Uterus (tissue), 4 donors: ENCODE measurements around the gene GBP2. TPM values are rescaled to one million over a fixed set of nuclear protein-coding genes. Genes with fewer than 3 reads are reported as not detected.

Source experiments
- DNase-seq, 2 donors: peaks; one replicate each; pipeline ENCODE4 v3.0.0-alpha.2; 2019 to 2020
- H3K27ac ChIP-seq, 2 donors: fragments of 200-600 bp; sonication (generic); 1 replicate in 1 of 2; 2 replicates in 1 of 2; pipeline ENCODE4 v1.5.1; 2016 to 2018
- H3K27me3 ChIP-seq, 2 donors: fragments of 200-600 bp; sonication (generic); one replicate each; pipeline ENCODE4 v1.5.1; 2018 to 2019; ENCODE audit warnings: control low read depth in 1 of 2
- H3K36me3 ChIP-seq, 2 donors: fragments of 200-600 bp; sonication (generic); one replicate each; pipeline ENCODE4 v1.5.1; 2019; ENCODE audit warnings: control low read depth in 1 of 2
- H3K4me1 ChIP-seq, 2 donors: fragments of 200-600 bp; sonication (generic); one replicate each; pipeline ENCODE4 v1.5.1; 2018 to 2019; ENCODE audit warnings: control low read depth in 1 of 2
- H3K4me3 ChIP-seq, 2 donors: fragments of 200-600 bp; sonication (generic); 1 replicate in 1 of 2; 2 replicates in 1 of 2; pipeline ENCODE4 v1.5.1; 2018 to 2019; ENCODE audit warnings: mild to moderate bottlenecking in 1 of 2
- H3K9me3 ChIP-seq, 2 donors: fragments of 200-600 bp; sonication (generic); one replicate each; pipeline ENCODE4 v1.5.1; 2019; ENCODE audit warnings: control low read depth in 1 of 2
- CTCF ChIP-seq, 4 experiments: fragments of 200-600 bp in 2 of 4; fragments of 450-650 bp in 2 of 4; sonication (generic) in 2 of 4; IDR thresholded peaks; one replicate each; pipeline ENCODE4 v1.5.1; 2016 to 2019; ENCODE audit warnings: antibody characterized with exemption in 4 of 4, mild to moderate bottlenecking in 2 of 4, moderate library complexity in 1 of 4
- POLR2A ChIP-seq, 2 donors: fragments of 450-650 bp; IDR thresholded peaks; one replicate each; pipeline ENCODE4 v1.6.1; 2016; ENCODE audit warnings: antibody characterized with exemption in 2 of 2, mild to moderate bottlenecking in 1 of 2, moderate library complexity in 1 of 2
- intact Hi-C: fragments of 100-400 bp; cut with DNase I; formaldehyde crosslinking; loops from one replicate; pipeline ENCODE4 v1.15.1; 2023; ENCODE audit warnings: low total_unique reads
- total RNA-seq, 4 donors: library from RNA; depleted of rRNA in 3 of 4; stranded (reverse); fragments of >200 nt in 3 of 4; gene quantifications; one replicate each; pipeline versions ENCODE4 v1.1.0 to v1.2.4, GENCODE V29; 2014 to 2023
- donor health status: DM: yes; HTN: yes; CAD: no.

Gene GBP2
- total RNA-seq, 4 donors from 2014 or later, result 18.4 to 95.0 (median 50.5) TPM

GRCh38 chr1:89104147-89104546 is 21.8 kb downstream of the GBP2 start:
- Histone ChIP-seq H3K36me3 (no peaks in the 10 kb centered on the region), H3K27ac (no peak overlapping the region), H3K9me3 (no peaks in the 10 kb centered on the region), H3K27me3 (no peaks in the 10 kb centered on the region), H3K4me1 (no peaks in the 10 kb centered on the region), H3K4me3 (no peak overlapping the region)
- no peak for TF ChIP-seq POLR2A (IDR thresholded peaks at IDR 0.05)
- no peak for TF ChIP-seq CTCF (IDR thresholded peaks at IDR 0.05)
- DNase-seq, result no peak
- intact Hi-C loops, result no loop called here

- TF ChIP-seq CTCF (IDR thresholded peaks at IDR 0.05) (no peak), POLR2A (IDR thresholded peaks at IDR 0.05) (no peak)
- Histone ChIP-seq H3K27ac (no peak overlapping the region), H3K9me3 (no peaks in the 10 kb centered on the region), H3K36me3 (no peaks in the 10 kb centered on the region), H3K27me3 (no peaks in the 10 kb centered on the region), H3K4me3 (no peak overlapping the region), H3K4me1 (no peaks in the 10 kb centered on the region)
- intact Hi-C loops, result no loop called here
- DNase-seq, result no peak
These were observed 23.9 kb downstream of the GBP2 start for GRCh38 chr1:89102021-89102420.

- no peak overlapping the region for H3K27ac ChIP-seq
- DNase-seq, result no peak
- no peaks in the 10 kb centered on the region for H3K36me3 ChIP-seq
- no peaks in the 10 kb centered on the region for H3K27me3 ChIP-seq
- no peak overlapping the region for H3K4me3 ChIP-seq
- TF ChIP-seq CTCF (IDR thresholded peaks at IDR 0.05) (no peak), POLR2A (IDR thresholded peaks at IDR 0.05) (no peak)
- no peaks in the 10 kb centered on the region for H3K9me3 ChIP-seq
- H3K4me1 ChIP-seq, result no peaks in the 10 kb centered on the region
- intact Hi-C loops, result no loop called here
These were observed 25.5 kb downstream of the GBP2 start for GRCh38 chr1:89100412-89100811.

- Histone ChIP-seq H3K9me3 (no peaks in the 10 kb centered on the region), H3K36me3 (peaks cover 0 to 3% of the 10 kb centered on the region in 2 donors), H3K4me1 (no peaks in the 10 kb centered on the region), H3K27me3 (no peaks in the 10 kb centered on the region), H3K4me3 (no peak overlapping the region), H3K27ac (no peak overlapping the region)
- DNase-seq, result no peak
- intact Hi-C loops, result no loop called here
- no peak for TF ChIP-seq POLR2A (IDR thresholded peaks at IDR 0.05)
- no peak for TF ChIP-seq CTCF (IDR thresholded peaks at IDR 0.05)
These were observed 27.1 kb downstream of the GBP2 start for GRCh38 chr1:89098857-89099256.

GRCh38 chr1:89095737-89096136 is 30.2 kb downstream of the GBP2 start:
- Histone ChIP-seq H3K4me1 (no peaks in the 10 kb centered on the region), H3K27ac (no peak overlapping the region), H3K36me3 (peaks cover 0 to 3% of the 10 kb centered on the region in 2 donors), H3K9me3 (no peaks in the 10 kb centered on the region), H3K4me3 (no peak overlapping the region), H3K27me3 (no peaks in the 10 kb centered on the region)
- no peak for DNase-seq
- intact Hi-C loops, result no loop called here
- no peak for TF ChIP-seq POLR2A (IDR thresholded peaks at IDR 0.05)
- TF ChIP-seq CTCF (IDR thresholded peaks at IDR 0.05), result no peak
